ENCODE measurements around the gene OR2F1.

DNA sequence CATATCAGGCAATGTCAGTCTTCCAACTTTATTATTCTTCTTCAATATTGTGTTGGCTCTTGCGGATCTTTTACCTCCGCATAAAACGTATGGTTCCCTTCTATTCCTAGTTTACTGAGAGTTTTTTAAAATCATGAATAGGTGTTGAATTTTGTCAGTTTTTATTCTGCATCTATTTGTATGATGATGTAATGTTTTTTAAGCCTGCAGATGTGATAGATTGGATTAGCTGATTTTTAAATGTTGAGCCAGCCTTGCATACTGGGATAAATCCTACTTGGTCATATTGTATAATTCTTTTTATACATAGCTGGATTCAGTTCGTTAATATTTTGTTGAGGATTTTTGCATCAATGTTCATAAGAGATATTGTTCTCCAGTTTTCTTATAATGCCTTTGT lies 9.2 kb upstream of the OR2F1 start:
- TF ChIP-seq, protein P1, sequence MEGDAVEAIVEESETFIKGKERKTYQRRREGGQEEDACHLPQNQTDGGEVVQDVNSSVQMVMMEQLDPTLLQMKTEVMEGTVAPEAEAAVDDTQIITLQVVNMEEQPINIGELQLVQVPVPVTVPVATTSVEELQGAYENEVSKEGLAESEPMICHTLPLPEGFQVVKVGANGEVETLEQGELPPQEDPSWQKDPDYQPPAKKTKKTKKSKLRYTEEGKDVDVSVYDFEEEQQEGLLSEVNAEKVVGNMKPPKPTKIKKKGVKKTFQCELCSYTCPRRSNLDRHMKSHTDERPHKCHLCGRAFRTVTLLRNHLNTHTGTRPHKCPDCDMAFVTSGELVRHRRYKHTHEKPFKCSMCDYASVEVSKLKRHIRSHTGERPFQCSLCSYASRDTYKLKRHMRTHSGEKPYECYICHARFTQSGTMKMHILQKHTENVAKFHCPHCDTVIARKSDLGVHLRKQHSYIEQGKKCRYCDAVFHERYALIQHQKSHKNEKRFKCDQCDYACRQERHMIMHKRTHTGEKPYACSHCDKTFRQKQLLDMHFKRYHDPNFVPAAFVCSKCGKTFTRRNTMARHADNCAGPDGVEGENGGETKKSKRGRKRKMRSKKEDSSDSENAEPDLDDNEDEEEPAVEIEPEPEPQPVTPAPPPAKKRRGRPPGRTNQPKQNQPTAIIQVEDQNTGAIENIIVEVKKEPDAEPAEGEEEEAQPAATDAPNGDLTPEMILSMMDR (IDR thresholded peaks at IDR 0.05), result no peak
- no peak for TF ChIP-seq POLR2A (IDR thresholded peaks at IDR 0.05)
